H9 (cell line): Measurements from ENCODE around the gene CKMT1A. TPM values are rescaled to one million over a fixed set of nuclear protein-coding genes. Genes with fewer than 3 reads are reported as not detected.

Experiments used
- DNase-seq: peaks from one replicate; pipeline ENCODE4 v3.0.0-alpha.2; 2017
- H2AFZ ChIP-seq: one replicate; pipeline ENCODE4 v1.6.1; 2013; ENCODE audit warnings: mild to moderate bottlenecking, low read length, control low read depth, moderate library complexity
- H2AK5ac ChIP-seq: 2 replicates; pipeline ENCODE4 v1.6.1; 2013; ENCODE audit warnings: low read length, control low read depth, mixed read lengths; ENCODE audit not compliant: insufficient read length
- H2BK120ac ChIP-seq: one replicate; pipeline ENCODE4 v1.6.1; 2013; ENCODE audit warnings: low read depth, mild to moderate bottlenecking, low read length, control low read depth, inconsistent platforms; ENCODE audit not compliant: poor library complexity, severe bottlenecking
- H2BK12ac ChIP-seq: 2 replicates; pipeline ENCODE4 v1.6.1; 2013; ENCODE audit warnings: low read length, control low read depth, mixed read lengths, low read depth; ENCODE audit not compliant: insufficient read length
- H2BK15ac ChIP-seq: 2 replicates; pipeline ENCODE4 v1.6.1; 2013; ENCODE audit warnings: low read depth, low read length, control low read depth
- H2BK20ac ChIP-seq: one replicate; pipeline ENCODE4 v1.6.1; 2013; ENCODE audit warnings: low read depth, mild to moderate bottlenecking, low read length, control low read depth, inconsistent platforms; ENCODE audit not compliant: poor library complexity, severe bottlenecking
- H2BK5ac ChIP-seq: 2 replicates; pipeline ENCODE4 v1.6.1; 2013; ENCODE audit warnings: low read length, control low read depth, mixed read lengths; ENCODE audit not compliant: insufficient read length
- H3K14ac ChIP-seq: 2 replicates; pipeline ENCODE4 v1.6.1; 2013; ENCODE audit warnings: low read length, control low read depth; ENCODE audit not compliant: insufficient read depth
- H3K18ac ChIP-seq: 2 replicates; pipeline ENCODE4 v1.6.1; 2013; ENCODE audit warnings: low read depth, mild to moderate bottlenecking, mixed read lengths, low read length, control low read depth; ENCODE audit not compliant: insufficient read length
- H3K23ac ChIP-seq: 2 replicates; pipeline ENCODE4 v1.6.1; 2013; ENCODE audit warnings: low read length, control low read depth, mixed read lengths, low read depth; ENCODE audit not compliant: insufficient read length
- H3K23me2 ChIP-seq: 2 replicates; pipeline ENCODE4 v1.6.1; 2013; ENCODE audit warnings: low read depth, mild to moderate bottlenecking, mixed read lengths, low read length, control low read depth; ENCODE audit not compliant: insufficient read length, poor library complexity, severe bottlenecking
- H3K27ac ChIP-seq: 2 replicates; pipeline ENCODE4 v1.5.1; 2013; ENCODE audit warnings: low read length, control low read depth, mixed read lengths, low read depth; ENCODE audit not compliant: insufficient read length
- H3K27me3 ChIP-seq: 2 replicates; pipeline ENCODE4 v1.6.1; 2013; ENCODE audit warnings: low read length, control low read depth, inconsistent platforms; ENCODE audit not compliant: insufficient read depth
- H3K4ac ChIP-seq: 2 replicates; pipeline ENCODE4 v1.6.1; 2013; ENCODE audit warnings: low read depth, mild to moderate bottlenecking, control low read depth, inconsistent platforms, low read length, moderate library complexity
- H3K4me1 ChIP-seq: 2 replicates; pipeline ENCODE4 v1.6.1; 2013; ENCODE audit warnings: low read length, control low read depth, inconsistent platforms; ENCODE audit not compliant: insufficient read depth
- H3K4me2 ChIP-seq: 2 replicates; pipeline ENCODE4 v1.6.1; 2013; ENCODE audit warnings: low read length, control low read depth, mixed read lengths; ENCODE audit not compliant: insufficient read length, insufficient read depth
- H3K56ac ChIP-seq: 2 replicates; pipeline ENCODE4 v1.6.1; 2013; ENCODE audit warnings: low read depth, mild to moderate bottlenecking, mixed read lengths, low read length, control low read depth; ENCODE audit not compliant: insufficient read length
- H3K79me1 ChIP-seq: 2 replicates; pipeline ENCODE4 v1.6.1; 2013; ENCODE audit warnings: low read depth, mild to moderate bottlenecking, moderate library complexity, low read length, control low read depth, inconsistent platforms; ENCODE audit not compliant: insufficient read depth, poor library complexity, severe bottlenecking
- H3K79me2 ChIP-seq: 2 replicates; pipeline ENCODE4 v1.6.1; 2013; ENCODE audit warnings: low read length, control low read depth, inconsistent platforms; ENCODE audit not compliant: insufficient read depth
- H3K9ac ChIP-seq: 2 replicates; pipeline ENCODE4 v1.6.1; 2013; ENCODE audit warnings: low read length, control low read depth, mixed read lengths; ENCODE audit not compliant: insufficient read length; ENCODE audit errors: extremely low read depth
- H3K9me3 ChIP-seq: one replicate; pipeline ENCODE4 v1.6.1; 2013; ENCODE audit warnings: low read depth, low read length, inconsistent platforms; ENCODE audit not compliant: control insufficient read depth
- H3T11ph ChIP-seq: one replicate; pipeline ENCODE4 v1.6.1; 2013; ENCODE audit warnings: mild to moderate bottlenecking, low read length, control low read depth, inconsistent platforms
- H4K20me1 ChIP-seq: one replicate; pipeline ENCODE4 v1.6.1; 2013; ENCODE audit not compliant: control insufficient read depth, insufficient read length, insufficient read depth
- H4K5ac ChIP-seq: 2 replicates; pipeline ENCODE4 v1.6.1; 2013; ENCODE audit warnings: low read depth, mild to moderate bottlenecking, mixed read lengths, low read length, control low read depth; ENCODE audit not compliant: insufficient read length
- H4K8ac ChIP-seq: replicated peaks from 2 replicates; pipeline ENCODE4 v1.6.1; 2013; ENCODE audit warnings: low read length, control low read depth, mixed read lengths, low read depth; ENCODE audit not compliant: insufficient read length
- H4K91ac ChIP-seq: 2 replicates; pipeline ENCODE4 v1.6.1; 2013; ENCODE audit warnings: low read depth, mild to moderate bottlenecking, moderate library complexity, mixed read lengths, low read length, control low read depth; ENCODE audit not compliant: insufficient read length
- H3K27ac Mint-ChIP-seq, 3 experiments: 2 replicates in 2 of 3; 3 replicates in 1 of 3; pipeline ENCODE4 v1.8.0; 2020 to 2021; ENCODE audit warnings: mixed read lengths in 3 of 3, mild to moderate bottlenecking in 1 of 3, moderate library complexity in 1 of 3
- H3K27me3 Mint-ChIP-seq: 2 replicates; pipeline ENCODE4 v1.8.0; 2021; ENCODE audit warnings: low read depth, mild to moderate bottlenecking, moderate library complexity, mixed read lengths
- H3K36me3 Mint-ChIP-seq, 3 experiments: 2 replicates in 2 of 3; 3 replicates in 1 of 3; pipeline ENCODE4 v1.8.0; 2020 to 2021; ENCODE audit warnings: low read depth in 3 of 3, mixed read lengths in 3 of 3; ENCODE audit not compliant: insufficient read depth in 1 of 3
- H3K4me1 Mint-ChIP-seq, 2 experiments: 2 replicates each; pipeline ENCODE4 v1.8.0; 2020; ENCODE audit warnings: mixed read lengths in 2 of 2
- H3K4me3 Mint-ChIP-seq, 2 experiments: 2 replicates in 1 of 2; 3 replicates in 1 of 2; pipeline ENCODE4 v1.8.0; 2020 to 2021; ENCODE audit warnings: mild to moderate bottlenecking in 2 of 2, mixed read lengths in 2 of 2, moderate library complexity in 1 of 2
- H3K9me3 Mint-ChIP-seq, 2 experiments: 2 replicates in 1 of 2; 3 replicates in 1 of 2; pipeline ENCODE4 v1.8.0; 2020; ENCODE audit warnings: mild to moderate bottlenecking in 2 of 2, mixed read lengths in 2 of 2, moderate library complexity in 1 of 2
- CTCF ChIP-seq: fragments of 200-600 bp; sonication (generic); conservative IDR thresholded peaks from 3 replicates; pipeline ENCODE4 v1.8.0; 2021; ENCODE audit warnings: antibody characterized with exemption, mild to moderate bottlenecking
- WGBS: extraction: QIAGEN DNeasy Blood & Tissue Kit; methylation state at CpG from one replicate; pipeline ENCODE4 v1.1.7; 2013; ENCODE audit warnings: missing lambda C conversion rate, low lambda C conversion rate, mixed read lengths; ENCODE audit not compliant: insufficient read length; ENCODE audit errors: extremely low coverage; 5-methylcytosine and 5-hydroxymethylcytosine counted together
- total RNA-seq: library from RNA; stranded (reverse); gene quantifications from 2 replicates; pipeline ENCODE4 v1.2.1, GENCODE V29; 2021

Gene CKMT1A
- total RNA-seq, 1 experiment from 2014 or later, result 38.4 TPM

- TF ChIP-seq CTCF, result no peak
- H3K27me3 ChIP-seq, result no peaks in the 10 kb centered on the region
- H2AFZ ChIP-seq, result no peak overlapping the region
- H3K79me1 ChIP-seq, result no peaks in the 10 kb centered on the region
- H4K91ac ChIP-seq, result no peak overlapping the region
- no CpG with 5 or more reads among the region's 6 CpGs for WGBS
- no peak overlapping the region for H3K9ac ChIP-seq
- no peak overlapping the region for H2BK5ac ChIP-seq
- no peak overlapping the region for H3K27ac Mint-ChIP-seq
- no peak overlapping the region for H3K4ac ChIP-seq
- no peak overlapping the region for H3K4me3 Mint-ChIP-seq
- no peaks in the 10 kb centered on the region for H4K20me1 ChIP-seq
- H3K9me3 Mint-ChIP-seq, result peaks cover 1 to 3% of the 10 kb centered on the region in 2 experiments; a peak in 2 of 5 replicates
- no peaks in the 10 kb centered on the region for H3K23me2 ChIP-seq
- no peaks in the 10 kb centered on the region for H3K9me3 ChIP-seq
- no peak overlapping the region for H4K5ac ChIP-seq
- H2BK12ac ChIP-seq, result no peak overlapping the region
- H3K36me3 Mint-ChIP-seq, result no peaks in the 10 kb centered on the region; a peak in 1 of 7 replicates
- no peak overlapping the region for H3K27ac ChIP-seq
- no peak overlapping the region for H3K56ac ChIP-seq
- H3K23ac ChIP-seq, result no peak overlapping the region
- no peak overlapping the region for H2BK120ac ChIP-seq
- H3T11ph ChIP-seq, result no peak overlapping the region
- no peak overlapping the region for H2BK20ac ChIP-seq
- no peaks in the 10 kb centered on the region for H3K4me1 Mint-ChIP-seq
- no peaks in the 10 kb centered on the region for H3K4me1 ChIP-seq
- no peaks in the 10 kb centered on the region for H3K79me2 ChIP-seq
- H4K8ac ChIP-seq, result no peak overlapping the region
- H2BK15ac ChIP-seq, result no peak overlapping the region
- no peak overlapping the region for H2AK5ac ChIP-seq
- peaks cover 6% of the 10 kb centered on the region; the same call in 1 of the 2 replicates for H3K27me3 Mint-ChIP-seq
- H3K4me2 ChIP-seq, result no peak overlapping the region
- H3K18ac ChIP-seq, result no peak overlapping the region
- no peak overlapping the region for H3K14ac ChIP-seq
- no peak for DNase-seq
These were observed 41.8 kb downstream of the CKMT1A start for GRCh38 chr15:43735416-43735815.
